Loucy (cell line): ENCODE data around the gene DLGAP3.

ENCODE experiments used
- H2AFZ ChIP-seq: fragments of 200-600 bp; sonication (generic); 2 replicates; pipeline ENCODE4 v1.6.0; 2016; ENCODE audit warnings: antibody characterized with exemption, mild to moderate bottlenecking, low read length, moderate library complexity
- H3F3A ChIP-seq: fragments of 200-600 bp; 2 replicates; pipeline ENCODE4 v1.6.0; 2016; ENCODE audit warnings: antibody characterized with exemption, low read depth, mild to moderate bottlenecking
- H3K27me3 ChIP-seq: fragments of 200-600 bp; sonication (generic); 2 replicates; pipeline ENCODE4 v1.6.1; 2014; ENCODE audit warnings: low read length, mild to moderate bottlenecking; ENCODE audit not compliant: insufficient read depth, poor library complexity, severe bottlenecking
- H3K36me3 ChIP-seq: fragments of 200-600 bp; sonication (generic); 2 replicates; pipeline ENCODE4 v1.6.1; 2016; ENCODE audit warnings: low read length; ENCODE audit not compliant: insufficient read depth
- H3K4me1 ChIP-seq: fragments of 200-600 bp; sonication (generic); 2 replicates; pipeline ENCODE4 v1.5.1; 2014; ENCODE audit warnings: low read length, mild to moderate bottlenecking; ENCODE audit not compliant: insufficient read depth, poor library complexity, severe bottlenecking
- H3K4me2 ChIP-seq: fragments of 200-600 bp; sonication (generic); 2 replicates; pipeline ENCODE4 v1.6.0; 2014; ENCODE audit warnings: antibody characterized with exemption, low read length, low read depth, mild to moderate bottlenecking; ENCODE audit not compliant: poor library complexity, severe bottlenecking
- H3K4me3 ChIP-seq: fragments of 200-600 bp; sonication (generic); 2 replicates; pipeline ENCODE4 v1.5.1; 2014; ENCODE audit warnings: low read length, mild to moderate bottlenecking, mixed read lengths; ENCODE audit not compliant: poor library complexity, severe bottlenecking
- H3K79me2 ChIP-seq: fragments of 200-600 bp; sonication (generic); 2 replicates; pipeline ENCODE4 v1.6.1; 2014; ENCODE audit warnings: low read length; ENCODE audit not compliant: insufficient read depth
- H3K9ac ChIP-seq: fragments of 200-600 bp; sonication (generic); 2 replicates; pipeline ENCODE4 v1.6.0; 2014; ENCODE audit warnings: mild to moderate bottlenecking, low read depth, low read length, moderate library complexity; ENCODE audit not compliant: poor library complexity, severe bottlenecking
- H3K9me2 ChIP-seq: fragments of 200-600 bp; sonication (generic); replicated peaks from 2 replicates; pipeline ENCODE4 v1.6.1; 2016; ENCODE audit warnings: low read depth, low read length, mixed read lengths
- H3K9me3 ChIP-seq: fragments of 200-600 bp; sonication (generic); 2 replicates; pipeline ENCODE4 v1.6.1; 2014; ENCODE audit warnings: mild to moderate bottlenecking, antibody characterized with exemption, low read length, low read depth; ENCODE audit not compliant: insufficient read depth
- H4K20me1 ChIP-seq: fragments of 200-600 bp; sonication (generic); 2 replicates; pipeline ENCODE4 v1.6.0; 2014; ENCODE audit warnings: antibody characterized with exemption, low read length, mild to moderate bottlenecking; ENCODE audit not compliant: insufficient read depth, poor library complexity, severe bottlenecking
- EZH2phosphoT487 ChIP-seq: fragments of 200-600 bp; IDR thresholded peaks from 2 replicates; pipeline ENCODE4 v1.6.1; 2018; ENCODE audit warnings: antibody characterized with exemption, mild to moderate bottlenecking, moderate library complexity, borderline replicate concordance
- TF ChIP-seq, protein P1 (sequence below): fragments of 200-600 bp; sonication (generic); conservative IDR thresholded peaks from 2 replicates; pipeline ENCODE4 v1.5.1; 2014; ENCODE audit warnings: mild to moderate bottlenecking, antibody characterized with exemption, low read length

Gene DLGAP3

DNA sequence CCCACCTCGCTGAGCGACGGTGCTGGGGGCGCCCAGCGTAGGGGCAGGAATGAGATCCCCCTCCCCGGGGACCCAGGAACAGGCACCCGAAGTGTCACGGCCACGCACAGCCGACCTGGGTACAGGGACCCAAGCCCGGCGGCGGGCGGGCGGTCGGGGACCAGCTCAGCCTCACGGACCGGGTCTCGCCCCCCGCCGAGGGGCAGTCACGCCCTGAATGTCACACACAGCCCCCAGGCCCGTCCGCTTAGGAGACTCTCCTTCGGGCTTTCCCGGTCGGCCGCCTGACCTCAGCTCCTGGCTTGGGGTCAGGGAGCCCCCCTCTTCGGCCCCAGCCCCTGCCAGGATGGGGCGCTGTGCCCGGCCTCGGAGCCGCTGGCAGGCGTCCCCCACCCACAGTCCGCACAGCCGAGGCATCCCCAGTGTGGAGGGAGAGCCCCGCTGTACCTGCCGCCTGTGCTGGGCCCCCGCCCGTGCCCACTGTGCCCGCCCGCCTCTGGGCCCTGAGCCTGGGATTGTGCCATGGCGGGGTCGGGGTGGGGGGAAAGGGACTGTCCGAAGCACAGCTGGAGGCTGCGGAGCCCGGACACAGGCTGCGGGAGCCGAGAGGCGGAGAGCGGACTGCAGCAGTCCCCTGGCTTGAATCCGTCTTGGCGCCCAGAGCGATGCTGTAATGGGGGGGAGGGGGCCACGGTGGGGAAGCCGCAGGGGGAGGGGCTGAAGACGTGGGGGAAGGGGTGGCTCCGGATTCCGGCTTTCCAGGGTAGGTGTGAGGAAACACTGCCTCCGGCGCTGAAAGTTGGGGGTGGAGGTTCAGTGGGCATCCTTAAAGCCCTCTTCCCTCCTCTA is 627 bp upstream of the DLGAP3 start:
- peak overlapping the region; percentile 65 for H3K4me3 ChIP-seq
- H3F3A ChIP-seq, result no peaks in the 10 kb centered on the region
- H3K9me2 ChIP-seq, result no peaks in the 10 kb centered on the region
- TF ChIP-seq EZH2phosphoT487, result no peak
- TF ChIP-seq, protein P1, sequence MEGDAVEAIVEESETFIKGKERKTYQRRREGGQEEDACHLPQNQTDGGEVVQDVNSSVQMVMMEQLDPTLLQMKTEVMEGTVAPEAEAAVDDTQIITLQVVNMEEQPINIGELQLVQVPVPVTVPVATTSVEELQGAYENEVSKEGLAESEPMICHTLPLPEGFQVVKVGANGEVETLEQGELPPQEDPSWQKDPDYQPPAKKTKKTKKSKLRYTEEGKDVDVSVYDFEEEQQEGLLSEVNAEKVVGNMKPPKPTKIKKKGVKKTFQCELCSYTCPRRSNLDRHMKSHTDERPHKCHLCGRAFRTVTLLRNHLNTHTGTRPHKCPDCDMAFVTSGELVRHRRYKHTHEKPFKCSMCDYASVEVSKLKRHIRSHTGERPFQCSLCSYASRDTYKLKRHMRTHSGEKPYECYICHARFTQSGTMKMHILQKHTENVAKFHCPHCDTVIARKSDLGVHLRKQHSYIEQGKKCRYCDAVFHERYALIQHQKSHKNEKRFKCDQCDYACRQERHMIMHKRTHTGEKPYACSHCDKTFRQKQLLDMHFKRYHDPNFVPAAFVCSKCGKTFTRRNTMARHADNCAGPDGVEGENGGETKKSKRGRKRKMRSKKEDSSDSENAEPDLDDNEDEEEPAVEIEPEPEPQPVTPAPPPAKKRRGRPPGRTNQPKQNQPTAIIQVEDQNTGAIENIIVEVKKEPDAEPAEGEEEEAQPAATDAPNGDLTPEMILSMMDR, result no peak
- H3K36me3 ChIP-seq, result no peaks in the 10 kb centered on the region
- H3K4me2 ChIP-seq, result peak overlapping the region; percentile 12
- no peaks in the 10 kb centered on the region for H3K27me3 ChIP-seq
- H4K20me1 ChIP-seq, result no peaks in the 10 kb centered on the region
- H3K4me1 ChIP-seq, result no peaks in the 10 kb centered on the region
- no peak overlapping the region for H3K9ac ChIP-seq
- no peaks in the 10 kb centered on the region for H3K79me2 ChIP-seq
- no peaks in the 10 kb centered on the region for H3K9me3 ChIP-seq
- no peak overlapping the region for H2AFZ ChIP-seq

DNA sequence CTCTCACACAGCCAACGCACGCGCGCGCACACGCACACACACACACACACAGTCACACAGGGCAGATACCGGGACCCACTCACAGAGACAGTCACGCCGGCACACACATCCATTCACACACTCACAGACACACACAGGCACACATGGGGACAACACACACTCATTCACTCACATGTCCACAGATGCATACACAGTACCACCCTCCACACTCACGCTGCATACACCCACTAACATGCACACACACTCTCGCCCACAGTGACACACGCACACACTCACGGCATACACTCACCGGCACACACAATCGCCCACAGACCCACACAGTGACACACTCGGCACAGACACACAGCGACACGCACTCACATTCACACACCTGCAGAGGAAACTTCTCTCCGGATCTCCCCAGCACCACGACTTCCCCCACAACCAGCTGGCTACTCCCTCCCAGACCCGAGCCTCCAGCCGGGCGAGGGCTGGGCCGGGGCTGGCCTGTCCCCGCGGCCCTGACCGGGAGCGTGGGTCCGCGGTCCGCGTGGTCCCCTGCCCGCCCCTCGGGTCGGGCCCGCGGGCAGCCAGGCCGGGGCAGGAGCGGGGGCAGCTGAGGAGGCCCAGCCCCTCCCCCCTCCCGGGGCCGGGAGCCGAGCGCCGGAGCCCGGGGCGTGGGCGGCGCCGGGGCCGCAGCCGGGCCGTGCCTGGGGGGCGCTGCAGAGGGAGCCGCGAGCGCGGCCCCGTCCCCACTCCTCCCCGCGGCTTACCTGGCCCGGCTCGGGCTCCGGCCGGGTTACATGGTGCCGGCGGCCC is 552 bp downstream of the DLGAP3 start:
- no peaks in the 10 kb centered on the region for H4K20me1 ChIP-seq
- no peak overlapping the region for H2AFZ ChIP-seq
- H3K27me3 ChIP-seq, result no peaks in the 10 kb centered on the region

DNA sequence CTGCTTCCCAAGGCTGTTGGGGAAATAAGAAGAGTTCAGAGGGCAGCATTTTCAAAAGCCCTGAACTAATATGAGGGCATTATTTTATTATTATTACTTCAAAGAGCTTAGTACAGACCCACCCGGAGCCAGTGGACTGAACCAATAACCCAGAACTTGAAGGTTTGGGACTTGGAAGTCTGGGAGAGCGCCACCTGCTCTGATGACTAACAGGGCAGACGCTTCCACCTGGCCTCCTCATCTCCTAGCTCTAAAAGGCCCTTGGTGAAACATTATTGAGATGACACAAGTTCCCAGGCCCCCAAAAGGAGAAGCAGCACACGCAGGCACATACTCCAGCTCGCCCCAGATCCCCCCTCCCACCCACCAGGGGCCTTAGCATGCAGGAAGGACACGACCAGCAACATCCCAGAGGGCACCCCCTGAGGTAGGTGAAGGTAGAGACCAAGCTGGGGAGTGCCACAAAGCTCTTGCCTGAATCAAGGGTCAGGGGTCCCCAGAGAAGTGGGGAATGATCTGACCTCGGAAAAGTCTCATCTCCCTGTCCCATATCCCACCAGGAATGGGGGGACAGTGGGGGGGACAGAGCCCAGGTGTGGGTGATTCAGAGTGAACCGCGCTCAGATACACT is 1.3 kb downstream of the DLGAP3 start:
- H3K4me1 ChIP-seq, result no peaks in the 10 kb centered on the region
- no peak overlapping the region for H3K4me3 ChIP-seq
- H3K4me2 ChIP-seq, result peak overlapping the region; percentile 60

More for the DNA sequence above, 552 bp downstream of the DLGAP3 start:
- Histone ChIP-seq H3K36me3 (no peaks in the 10 kb centered on the region), H3K79me2 (no peaks in the 10 kb centered on the region), H3F3A (no peaks in the 10 kb centered on the region), H3K4me3 (peak overlapping the region; percentile 65), H3K4me1 (no peaks in the 10 kb centered on the region), H3K9me3 (no peaks in the 10 kb centered on the region), H3K4me2 (peak overlapping the region; percentile 60), H3K9me2 (no peaks in the 10 kb centered on the region), H3K9ac (no peak overlapping the region)
- TF ChIP-seq, protein P1, result no peak
- TF ChIP-seq EZH2phosphoT487, result no peak

More for the DNA sequence above, 1.3 kb downstream of the DLGAP3 start:
- no peaks in the 10 kb centered on the region for H3F3A ChIP-seq
- H2AFZ ChIP-seq, result no peak overlapping the region
- no peaks in the 10 kb centered on the region for H3K79me2 ChIP-seq
- H3K27me3 ChIP-seq, result no peaks in the 10 kb centered on the region
- H3K36me3 ChIP-seq, result no peaks in the 10 kb centered on the region
- no peak overlapping the region for H3K9ac ChIP-seq
- no peaks in the 10 kb centered on the region for H3K9me3 ChIP-seq
- TF ChIP-seq, protein P1, result no peak
- no peak for TF ChIP-seq EZH2phosphoT487
- H4K20me1 ChIP-seq, result no peaks in the 10 kb centered on the region
- H3K9me2 ChIP-seq, result no peaks in the 10 kb centered on the region
